NCI-H128 (cell line): ENCODE measurements around the gene RPL3.
"Not testable (repeated sequence)": the region's sequence is repeated elsewhere in the genome, so short reads cannot be mapped to it uniquely, and the experiment has no call there.

Experiments
- DNase-seq: peaks from one replicate; lab custom pipeline; 2025; ENCODE audit not compliant: unreplicated experiment; lab: John Stamatoyannopoulos, UW

The RPL3 gene

GRCh38 chr22:39352306-39352891 is 33.0 kb upstream of the RPL3 start:
- DNase-seq = no peak

- DNase-seq = no peak
Observed at GRCh38 chr22:39351689-39352214, 32.3 kb upstream of the RPL3 start.

- DNase-seq = no peak
Observed at GRCh38 chr22:39350757-39351688, 31.6 kb upstream of the RPL3 start.

GRCh38 chr22:39349967-39350726 is 30.7 kb upstream of the RPL3 start, which contains the start of gene SYNGR1:
SYNGR1 (plus strand) TSS chr22:39349991; CDS start chr22:39350011, 20 bp downstream.
- DNase-seq = no peak

GRCh38 chr22:39349506-39349966 is 30.1 kb upstream of the RPL3 start:
- no peak for DNase-seq

GRCh38 chr22:39348909-39349505 is 29.6 kb upstream of the RPL3 start:
- DNase-seq = no peak

- no peak for DNase-seq
Observed at GRCh38 chr22:39345231-39345630, 25.8 kb upstream of the RPL3 start.

- no peak for DNase-seq
Observed at GRCh38 chr22:39344046-39344390, 24.6 kb upstream of the RPL3 start.

- DNase-seq = no peak
Observed at GRCh38 chr22:39343259-39344045, 24.0 kb upstream of the RPL3 start.

- DNase-seq = no peak
Observed at GRCh38 chr22:39341179-39341578, 21.8 kb upstream of the RPL3 start.

- not testable (repeated sequence) for DNase-seq
Observed at GRCh38 chr22:39339775-39340174, 20.4 kb upstream of the RPL3 start.

GRCh38 chr22:39336411-39336810 is 17.0 kb upstream of the RPL3 start:
- no peak for DNase-seq

GRCh38 chr22:39332441-39333064 is 13.1 kb upstream of the RPL3 start:
- DNase-seq = no peak

- not testable (repeated sequence) for DNase-seq
Observed at GRCh38 chr22:39330553-39330952, 11.1 kb upstream of the RPL3 start.

- DNase-seq = no peak
Observed at GRCh38 chr22:39327995-39328754, 8.8 kb upstream of the RPL3 start.

- no peak for DNase-seq
Observed at GRCh38 chr22:39325392-39325932, 6.0 kb upstream of the RPL3 start.

GRCh38 chr22:39320616-39321029 is 1.2 kb upstream of the RPL3 start:
- not testable (repeated sequence) for DNase-seq

- no peak for DNase-seq
Observed at GRCh38 chr22:39318507-39319283, 728 bp downstream of the RPL3 start.
